HepG2 (cell line): ENCODE results near the gene TM4SF18. TPM values are rescaled to one million over a fixed set of nuclear protein-coding genes. Genes with fewer than 3 reads are reported as not detected.

ENCODE experiments used
- ATAC-seq: fragments of 200-7000 bp; cut with Tn5 transposase; 3 replicates; pipeline ENCODE4 v1.9.1; 2020; ENCODE audit warnings: mild to moderate bottlenecking, moderate library complexity
- BruUV-seq: library from RNA; stranded (reverse); fragments of 400-500 nt; replicated peaks from 2 replicates; lab custom pipeline; 2021; lab: Mats Ljungman, UMichigan
- CTCF ChIA-PET: fragments of 300-600 bp; formaldehyde crosslinking; extraction: SDS; loops from one replicate; lab custom pipeline; 2021; ENCODE audit warnings: low total read pairs, inconsistent platforms, low intra/inter-chr PET ratio; lab: Yijun Ruan, JAX
- POLR2A ChIA-PET: fragments of 350-600 bp; sonication (Branson Sonifier 250); formaldehyde crosslinking; loops from one replicate; lab custom pipeline; 2020; ENCODE audit warnings: antibody characterized with exemption, inconsistent platforms; lab: Yijun Ruan, JAX
- DNase-seq: peaks from one replicate; pipeline ENCODE4 v3.0.0-alpha.2; 2015; ENCODE audit warnings: low spot score
- FAIRE-seq: peaks from 3 replicates; lab custom pipeline; 2011; peaks lifted over from hg19 to GRCh38; lab: Jason Lieb, UNC
- H2AFZ ChIP-seq: one replicate; pipeline ENCODE4 v1.6.1; 2011; ENCODE audit warnings: low read length, inconsistent platforms
- H3K27ac ChIP-seq: fragments of 300-600 bp; 3 replicates; pipeline ENCODE4 v1.8.0; 2011; ENCODE audit warnings: mixed run types, mild to moderate bottlenecking, mixed read lengths, low read length, inconsistent platforms; ENCODE audit not compliant: insufficient read depth; ENCODE audit errors: extremely low read length
- H3K27me3 ChIP-seq, 2 experiments: fragments of 200-600 bp in 1 of 2; 2 replicates in 1 of 2; 3 replicates in 1 of 2; pipeline versions ENCODE4 v1.6.0 to v1.8.0; 2011; ENCODE audit warnings: low read length in 2 of 2, mild to moderate bottlenecking in 2 of 2, moderate library complexity in 2 of 2, inconsistent platforms in 1 of 2; ENCODE audit not compliant: insufficient read depth in 2 of 2, control insufficient read depth in 1 of 2
- H3K36me3 ChIP-seq, 2 experiments: fragments of 200-600 bp in 1 of 2; replicated peaks in 1 of 2; 2 replicates in 1 of 2; 3 replicates in 1 of 2; pipeline versions ENCODE4 v1.5.1 to v1.8.0; 2011; ENCODE audit warnings: low read length in 2 of 2, inconsistent platforms in 1 of 2; ENCODE audit not compliant: insufficient read depth in 2 of 2, control insufficient read depth in 1 of 2
- H3K4me1 ChIP-seq: 2 replicates; pipeline ENCODE4 v1.5.1; 2012; ENCODE audit warnings: low read length, inconsistent platforms; ENCODE audit not compliant: insufficient read depth
- H3K4me2 ChIP-seq: 2 replicates; pipeline ENCODE4 v1.6.0; 2011; ENCODE audit warnings: low read depth, low read length, inconsistent platforms
- H3K4me3 ChIP-seq, 3 experiments: fragments of 200-600 bp in 1 of 3; sonication (generic), shearing (Covaris generic) in 1 of 3; replicated peaks in 1 of 3; 2 replicates each; pipeline ENCODE4 v1.5.1; 2011 to 2016; ENCODE audit warnings: low read length in 3 of 3, inconsistent platforms in 2 of 3, low read depth in 2 of 3, mild to moderate bottlenecking in 2 of 3, control low read depth in 1 of 3, mixed read lengths in 1 of 3; ENCODE audit not compliant: insufficient read depth in 1 of 3
- H3K79me2 ChIP-seq: one replicate; pipeline ENCODE4 v1.6.1; 2011; ENCODE audit warnings: low read length, inconsistent platforms; ENCODE audit not compliant: insufficient read depth
- H3K9ac ChIP-seq: 2 replicates; pipeline ENCODE4 v1.6.0; 2011; ENCODE audit warnings: mild to moderate bottlenecking, low read depth, low read length, inconsistent platforms; ENCODE audit not compliant: insufficient read depth
- H3K9me3 ChIP-seq: 2 replicates; pipeline ENCODE4 v1.5.1; 2012; ENCODE audit warnings: mild to moderate bottlenecking, low read length
- H4K20me1 ChIP-seq: 2 replicates; pipeline ENCODE4 v1.6.0; 2011; ENCODE audit warnings: inconsistent platforms, mild to moderate bottlenecking, low read length, moderate library complexity; ENCODE audit not compliant: insufficient read depth
- BCLAF1 ChIP-seq: fragments of 450-650 bp; IDR thresholded peaks from 2 replicates; pipeline ENCODE4 v1.6.1; 2017; ENCODE audit warnings: mild to moderate bottlenecking
- DDIT3 ChIP-seq: sonication (generic); formaldehyde crosslinking; IDR thresholded peaks from 2 replicates; pipeline ENCODE4 v1.4.0; 2020; ENCODE audit warnings: mild to moderate bottlenecking, missing genetic modification reagents
- DR1 ChIP-seq: sonication (generic); formaldehyde crosslinking; IDR thresholded peaks from 2 replicates; pipeline ENCODE4 v1.8.0; 2021; ENCODE audit warnings: mild to moderate bottlenecking, missing genetic modification reagents, inconsistent platforms
- MXI1 ChIP-seq: IDR thresholded peaks from 3 replicates; pipeline ENCODE4 v1.6.1; 2012; ENCODE audit warnings: low read depth, low read length, inconsistent platforms, borderline replicate concordance
- REST ChIP-seq, 2 experiments: IDR thresholded peaks; 2 replicates each; pipeline ENCODE4 v1.6.1; 2011 to 2012; ENCODE audit warnings: low read length in 2 of 2, borderline replicate concordance in 1 of 2, low read depth in 1 of 2, mild to moderate bottlenecking in 1 of 2, moderate library complexity in 1 of 2
- REXO4 ChIP-seq: sonication (generic); formaldehyde crosslinking; IDR thresholded peaks from 2 replicates; pipeline ENCODE4 v1.8.0; 2022; ENCODE audit warnings: missing genetic modification reagents, mild to moderate bottlenecking, borderline replicate concordance
- SALL1 ChIP-seq: sonication (generic); formaldehyde crosslinking; IDR thresholded peaks from 2 replicates; pipeline ENCODE4 v1.8.0; 2022; ENCODE audit warnings: mild to moderate bottlenecking, missing genetic modification reagents
- SIX1 ChIP-seq: sonication (generic); formaldehyde crosslinking; IDR thresholded peaks from 2 replicates; pipeline ENCODE4 v1.4.0; 2020; ENCODE audit warnings: missing genetic modification reagents, borderline replicate concordance
- THAP8 ChIP-seq: sonication (generic); formaldehyde crosslinking; IDR thresholded peaks from 2 replicates; pipeline ENCODE4 v1.5.1; 2020; ENCODE audit warnings: missing genetic modification reagents, mild to moderate bottlenecking, borderline replicate concordance
- ZBTB14 ChIP-seq: sonication (generic); formaldehyde crosslinking; IDR thresholded peaks from 2 replicates; pipeline ENCODE4 v1.4.0; 2020; ENCODE audit warnings: missing genetic modification reagents
- ZBTB37 ChIP-seq: sonication (generic); formaldehyde crosslinking; IDR thresholded peaks from 2 replicates; pipeline ENCODE4 v1.4.0; 2020; ENCODE audit warnings: mild to moderate bottlenecking, missing genetic modification reagents
- ZNF468 ChIP-seq: sonication (generic); formaldehyde crosslinking; IDR thresholded peaks from 2 replicates; pipeline ENCODE4 v1.8.0; 2022; ENCODE audit warnings: mild to moderate bottlenecking, moderate library complexity, missing genetic modification reagents
- ZNF552 ChIP-seq: sonication (generic); formaldehyde crosslinking; IDR thresholded peaks from 2 replicates; pipeline ENCODE4 v1.9.0; 2022; ENCODE audit warnings: missing genetic modification reagents, mild to moderate bottlenecking, borderline replicate concordance
- WGBS: methylation state at CpG from one replicate; pipeline ENCODE4 v1.1.6; 2017; ENCODE audit warnings: low lambda C conversion rate; 5-methylcytosine and 5-hydroxymethylcytosine counted together
- in situ Hi-C: cut with HindIII; loops from 2 replicates; pipeline ENCODE4 v1.10.0; 2017; ENCODE audit warnings: low pct_unique_long_range_greater_than_20kb; ENCODE audit not compliant: extremely low pct_ligation_motif_present
- intact Hi-C: fragments of 100-400 bp; cut with micrococcal nuclease; formaldehyde crosslinking; loops from one replicate; pipeline ENCODE4 v1.10.0; 2022; ENCODE audit not compliant: unreplicated experiment
- polyA plus RNA-seq, 8 experiments: library from polyadenylated mRNA; depleted of rRNA in 3 of 8; stranded (reverse) in 7 of 8; unstranded in 1 of 8; fragments of >200 nt; fragmentation: Illumina TruSeq in 4 of 8; extraction: Trizol in 4 of 8; gene quantifications; 2 replicates each; pipeline versions ENCODE4 v1.2.1 to v1.2.3, GENCODE V29; 2011 to 2016; ENCODE audit warnings: low read depth in 4 of 8, missing spikeins in 1 of 8, mixed read lengths in 1 of 8; ENCODE audit not compliant: insufficient read depth in 1 of 8
- total RNA-seq, 5 experiments: library from RNA; depleted of rRNA; stranded (reverse); fragments of >200 nt; fragmentation: Illumina TruSeq; extraction: Trizol; gene quantifications; 2 replicates each; pipeline ENCODE4 v1.2.3, GENCODE V29; 2016; ENCODE audit warnings: low read depth in 1 of 5

The TM4SF18 gene
- total and polyA plus RNA-seq, 2 of the 13 experiments (the other 11 are each of a cell fraction or from before 2014, with no cell fraction given): 0.15 TPM; not detected in 1

- TF ChIP-seq SIX1 (CRISPR knock-in tag): no peak
- TF ChIP-seq BCLAF1: no peak
- no peak for TF ChIP-seq MXI1
- no peak for TF ChIP-seq DDIT3 (CRISPR knock-in tag)
- TF ChIP-seq SALL1 (CRISPR knock-in tag): no peak
- TF ChIP-seq ZBTB37 (CRISPR knock-in tag): no peak
Measured at GRCh38 chr3:149364624-149365023, 31.2 kb upstream of the TM4SF18 start (continued).

GRCh38 chr3:149363053-149363452, 29.6 kb upstream of the TM4SF18 start:
- Histone ChIP-seq H3K4me3 (no peak overlapping the region), H3K9me3 (no peaks in the 10 kb centered on the region), H3K27ac (no peak overlapping the region), H3K4me1 (peaks cover 54% of the 10 kb centered on the region), H4K20me1 (no peaks in the 10 kb centered on the region), H2AFZ (no peak overlapping the region), H3K79me2 (no peaks in the 10 kb centered on the region), H3K36me3 (no peaks in the 10 kb centered on the region), H3K27me3 (no peaks in the 10 kb centered on the region), H3K9ac (no peak overlapping the region), H3K4me2 (no peak overlapping the region)
- no peak for DNase-seq
- FAIRE-seq: no peak
- WGBS: 100% methylated on average over 2 of the region's 2 CpGs
- no peak for ATAC-seq
- ChIA-PET CTCF (no interaction called here), POLR2A (interaction anchor here (1.1 to 2.1 kb wide), 2 partner anchors 8 to 22 kb away, joined by 4 to 14 read pairs; no protein-coding TSS in a partner anchor)
- no TSS peak for BruUV-seq
- intact Hi-C loops (no loop called here), in situ Hi-C loops (no loop called here)
- no peak for TF ChIP-seq REXO4 (CRISPR knock-in tag)
- no peak for TF ChIP-seq DR1 (CRISPR knock-in tag)
- no peak for TF ChIP-seq THAP8 (CRISPR knock-in tag)
- no peak for TF ChIP-seq ZNF468 (CRISPR knock-in tag)
- TF ChIP-seq REST (IDR thresholded peaks at IDR 0.05; ENCODE audit: borderline replicate concordance in 1 of 2, low read depth in 1 of 2, low read length in 2 of 2): no peak
- no peak for TF ChIP-seq ZBTB14
- TF ChIP-seq ZNF552 (CRISPR knock-in tag): no peak
